Ascending aorta (tissue), 2 donors: Measurements from ENCODE around the gene PYY. TPM values are rescaled to one million over a fixed set of nuclear protein-coding genes. Genes with fewer than 3 reads are reported as not detected.
"Not testable (repeated sequence)": the region's sequence is repeated elsewhere in the genome, so short reads cannot be mapped to it uniquely, and the experiment has no call there.

Experiments
- DNase-seq, 2 donors: peaks; one replicate each; pipeline ENCODE4 v3.0.0-alpha.2; 2019; ENCODE audit warnings: low spot score in 2 of 2
- H3K27ac ChIP-seq, 2 donors: fragments of 200-600 bp; sonication (generic); one replicate each; pipeline ENCODE4 v1.5.1; 2016 to 2017; ENCODE audit warnings: mild to moderate bottlenecking in 1 of 2
- H3K27me3 ChIP-seq: fragments of 200-600 bp; sonication (generic); one replicate; pipeline ENCODE4 v1.5.1; 2017
- H3K36me3 ChIP-seq, 2 donors: fragments of 200-600 bp; sonication (generic); one replicate each; pipeline ENCODE4 v1.5.1; 2016
- H3K4me1 ChIP-seq, 2 donors: fragments of 200-600 bp; sonication (generic); one replicate each; pipeline ENCODE4 v1.5.1; 2016 to 2017; ENCODE audit warnings: mild to moderate bottlenecking in 1 of 2
- H3K4me3 ChIP-seq, 2 donors: fragments of 200-600 bp; sonication (generic); one replicate each; pipeline ENCODE4 v1.5.1; 2016 to 2017; ENCODE audit warnings: mild to moderate bottlenecking in 1 of 2
- H3K9me3 ChIP-seq, 2 donors: fragments of 200-600 bp; sonication (generic); one replicate each; pipeline ENCODE4 v1.5.1; 2016
- intact Hi-C: fragments of 100-400 bp; cut with DNase I; formaldehyde crosslinking; loops from one replicate; pipeline ENCODE4 v1.15.1; 2023
- total RNA-seq: library from RNA; depleted of rRNA; stranded (reverse); fragments of >200 nt; gene quantifications from one replicate; pipeline ENCODE4 v1.1.0, GENCODE V29; 2016
- TF ChIP-seq, protein P1 (sequence below), 3 experiments: fragments of 200-600 bp in 2 of 3; fragments of 450-650 bp in 1 of 3; sonication (generic) in 2 of 3; IDR thresholded peaks; one replicate each; pipeline ENCODE4 v1.5.1; 2016 to 2019; ENCODE audit warnings: antibody characterized with exemption in 3 of 3, mild to moderate bottlenecking in 1 of 3, moderate library complexity in 1 of 3

The PYY gene
- total RNA-seq, 1 donor from 2014 or later: not detected

DNA sequence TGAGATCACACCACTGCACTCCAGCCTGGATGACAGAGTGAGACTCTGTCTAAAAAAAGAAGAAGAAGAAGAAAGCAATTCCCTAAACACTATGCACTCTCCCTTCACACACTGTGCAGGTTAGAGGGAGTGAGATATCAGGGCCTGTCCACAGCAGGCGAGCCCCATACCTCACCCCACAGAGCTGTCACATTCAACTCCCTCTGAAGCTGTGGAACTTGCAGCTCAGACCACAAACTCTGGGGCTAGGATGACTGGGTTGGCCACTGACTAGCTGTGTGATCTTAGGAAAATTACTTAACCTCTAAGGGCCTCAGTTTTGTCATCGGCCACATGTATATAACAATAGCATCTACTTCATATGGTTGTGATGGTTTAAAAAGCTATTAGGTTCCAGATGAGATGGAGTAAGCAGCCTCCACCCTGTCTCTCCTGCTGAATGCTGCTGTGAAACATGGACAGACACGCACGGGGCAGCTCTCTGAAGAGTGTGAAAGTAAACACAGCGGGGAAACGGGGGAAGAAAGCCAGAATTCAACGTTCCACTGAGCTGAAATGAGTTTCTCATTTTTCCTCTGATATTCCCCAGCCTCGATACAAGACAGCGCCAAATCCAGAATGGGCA is 13.6 kb upstream of the PYY start:
- TF ChIP-seq, protein P1, sequence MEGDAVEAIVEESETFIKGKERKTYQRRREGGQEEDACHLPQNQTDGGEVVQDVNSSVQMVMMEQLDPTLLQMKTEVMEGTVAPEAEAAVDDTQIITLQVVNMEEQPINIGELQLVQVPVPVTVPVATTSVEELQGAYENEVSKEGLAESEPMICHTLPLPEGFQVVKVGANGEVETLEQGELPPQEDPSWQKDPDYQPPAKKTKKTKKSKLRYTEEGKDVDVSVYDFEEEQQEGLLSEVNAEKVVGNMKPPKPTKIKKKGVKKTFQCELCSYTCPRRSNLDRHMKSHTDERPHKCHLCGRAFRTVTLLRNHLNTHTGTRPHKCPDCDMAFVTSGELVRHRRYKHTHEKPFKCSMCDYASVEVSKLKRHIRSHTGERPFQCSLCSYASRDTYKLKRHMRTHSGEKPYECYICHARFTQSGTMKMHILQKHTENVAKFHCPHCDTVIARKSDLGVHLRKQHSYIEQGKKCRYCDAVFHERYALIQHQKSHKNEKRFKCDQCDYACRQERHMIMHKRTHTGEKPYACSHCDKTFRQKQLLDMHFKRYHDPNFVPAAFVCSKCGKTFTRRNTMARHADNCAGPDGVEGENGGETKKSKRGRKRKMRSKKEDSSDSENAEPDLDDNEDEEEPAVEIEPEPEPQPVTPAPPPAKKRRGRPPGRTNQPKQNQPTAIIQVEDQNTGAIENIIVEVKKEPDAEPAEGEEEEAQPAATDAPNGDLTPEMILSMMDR (IDR thresholded peaks at IDR 0.05): no peak
- Histone ChIP-seq H3K4me1 (no peaks in the 10 kb centered on the region), H3K4me3 (no peak overlapping the region), H3K9me3 (no peaks in the 10 kb centered on the region), H3K36me3 (no peaks in the 10 kb centered on the region), H3K27me3 (no peaks in the 10 kb centered on the region), H3K27ac (no peak overlapping the region)
- intact Hi-C loops: no loop called here
- no peak for DNase-seq

DNA sequence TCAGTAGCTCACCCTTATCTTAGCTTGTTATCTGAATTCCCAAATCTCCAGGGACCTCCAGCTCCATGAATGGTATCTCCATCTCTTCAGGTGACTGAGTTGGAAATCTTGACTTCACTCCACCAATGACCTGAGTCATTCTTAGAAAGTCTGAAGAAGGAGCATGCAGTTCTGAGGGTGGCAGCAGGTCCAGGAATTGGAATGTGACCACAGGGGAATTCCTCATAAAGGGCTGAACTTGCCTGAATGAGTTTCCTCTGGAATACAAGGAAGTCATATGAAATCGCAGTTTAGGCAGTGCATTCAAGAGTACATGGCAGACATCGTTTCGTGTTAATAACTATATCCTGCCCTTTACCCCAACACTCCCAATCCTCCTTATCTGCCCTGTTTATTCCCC is 12.5 kb upstream of the PYY start:
- TF ChIP-seq, protein P1 (IDR thresholded peaks at IDR 0.05): no peak
- Histone ChIP-seq H3K4me1 (no peaks in the 10 kb centered on the region), H3K36me3 (no peaks in the 10 kb centered on the region), H3K27ac (no peak overlapping the region), H3K9me3 (no peaks in the 10 kb centered on the region), H3K4me3 (no peak overlapping the region), H3K27me3 (no peaks in the 10 kb centered on the region)
- intact Hi-C loops: no loop called here
- no peak for DNase-seq

- DNase-seq: no peak
- intact Hi-C loops: no loop called here
- H3K36me3 ChIP-seq: no peaks in the 10 kb centered on the region
- H3K9me3 ChIP-seq: no peaks in the 10 kb centered on the region
- H3K4me3 ChIP-seq: no peak overlapping the region
- H3K27me3 ChIP-seq: no peaks in the 10 kb centered on the region
- no peak overlapping the region for H3K27ac ChIP-seq
- H3K4me1 ChIP-seq: no peaks in the 10 kb centered on the region
- TF ChIP-seq, protein P1 (IDR thresholded peaks at IDR 0.05): no peak
Observed at GRCh38 chr17:43962479-43962878, 8.7 kb upstream of the PYY start.

- Histone ChIP-seq H3K27ac (no peak overlapping the region), H3K9me3 (no peaks in the 10 kb centered on the region), H3K36me3 (no peaks in the 10 kb centered on the region), H3K27me3 (no peaks in the 10 kb centered on the region), H3K4me3 (no peak overlapping the region), H3K4me1 (no peaks in the 10 kb centered on the region)
- intact Hi-C loops: no loop called here
- DNase-seq: no peak
- TF ChIP-seq, protein P1 (IDR thresholded peaks at IDR 0.05): no peak
Observed at GRCh38 chr17:43961954-43962353, 8.2 kb upstream of the PYY start.

DNA sequence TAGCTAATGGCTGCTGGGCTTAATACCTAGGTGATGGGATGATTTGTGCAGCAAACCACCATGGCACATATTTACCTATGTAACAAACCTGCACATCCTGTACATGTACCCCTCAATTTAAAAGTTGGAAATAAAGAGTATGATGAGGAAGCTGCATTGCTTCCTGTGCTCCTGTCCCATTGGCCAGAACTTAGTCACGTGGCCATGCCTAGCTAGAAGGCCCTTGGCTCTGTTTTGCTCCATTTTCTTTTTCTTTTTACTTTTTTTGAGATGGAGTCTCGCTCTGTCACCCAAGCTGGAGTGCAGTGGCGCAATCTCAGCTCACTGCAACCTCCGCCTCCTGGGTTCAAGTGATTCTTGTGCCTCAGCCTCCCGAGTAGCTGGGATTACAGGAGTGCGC is 7.6 kb upstream of the PYY start:
- H3K36me3 ChIP-seq, H3K4me1 ChIP-seq, H3K4me3 ChIP-seq, DNase-seq, H3K9me3 ChIP-seq, H3K27ac ChIP-seq, intact Hi-C loops, H3K27me3 ChIP-seq: not testable (repeated sequence)

GRCh38 chr17:43958748-43959352 is 5.1 kb upstream of the PYY start:
- TF ChIP-seq, protein P1 (IDR thresholded peaks at IDR 0.05): no peak
- no peaks in the 10 kb centered on the region for H3K4me1 ChIP-seq
- H3K4me3 ChIP-seq: no peak overlapping the region
- no peak overlapping the region for H3K27ac ChIP-seq
- DNase-seq: no peak
- no peaks in the 10 kb centered on the region for H3K9me3 ChIP-seq
- H3K36me3 ChIP-seq: no peaks in the 10 kb centered on the region
- intact Hi-C loops: no loop called here
- H3K27me3 ChIP-seq: peaks cover 2% of the 10 kb centered on the region
